AML-193 (cell line): Measurements from ENCODE around the gene LRRC10B.
"Not testable (repeated sequence)": the region's sequence is repeated elsewhere in the genome, so short reads cannot be mapped to it uniquely, and the experiment has no call there.

Experiments
- DNase-seq, 2 experiments: peaks; one replicate each; lab custom pipeline; 2025; lab: John Stamatoyannopoulos, UW

LRRC10B gene

DNA sequence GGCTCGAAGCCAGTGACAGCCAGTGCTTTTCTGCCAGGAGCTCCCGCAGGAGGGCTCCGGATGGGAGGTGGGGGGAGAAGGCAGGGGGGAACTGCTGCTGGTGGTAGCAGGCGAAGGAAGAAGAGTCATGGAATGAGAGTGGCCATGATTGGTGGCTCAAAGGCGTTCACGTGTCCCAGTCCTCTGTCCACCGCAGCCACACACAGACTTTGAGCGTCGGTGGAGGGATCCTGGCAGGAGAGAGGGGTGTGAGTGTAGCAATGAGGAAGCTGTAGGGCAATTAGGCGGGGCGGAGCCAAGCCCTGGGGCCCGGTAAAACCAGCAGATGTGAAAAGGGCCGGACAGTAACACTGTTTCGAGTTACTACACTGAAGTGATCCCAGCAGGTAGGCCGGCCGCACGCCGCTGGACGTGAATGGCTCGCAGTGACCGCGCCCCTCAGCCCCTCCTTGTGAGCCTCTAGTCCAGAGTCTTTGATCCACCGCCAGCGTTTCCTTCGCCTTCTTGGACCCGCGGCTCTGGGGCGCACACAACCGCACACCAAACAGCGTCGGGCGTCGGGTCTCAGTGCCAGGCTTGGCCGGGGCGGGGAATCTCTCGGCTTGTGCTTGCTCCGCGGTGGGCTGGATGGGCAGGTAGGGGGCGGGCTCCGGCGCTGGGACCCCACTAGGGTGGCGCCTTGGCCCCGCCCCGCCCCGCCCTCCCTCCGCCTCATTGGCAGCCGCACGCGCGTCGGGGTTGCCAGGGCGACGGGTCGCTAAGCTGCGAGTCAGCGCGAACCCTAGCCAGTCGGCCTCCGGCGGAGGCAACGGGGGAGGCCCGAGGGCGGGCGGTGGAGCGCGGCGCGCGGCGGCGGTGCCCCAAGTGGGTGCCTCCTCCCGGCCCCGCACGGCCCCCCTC is at the start of gene LRRC10B:
LRRC10B (plus strand) TSS at position 788 of the 900 bp plus-strand sequence. CDS start 250 bp downstream, outside the sequence.
- no peak for DNase-seq

- DNase-seq = no peak
These were observed 48.1 kb upstream of the LRRC10B start for GRCh38 chr11:61460474-61460881.

- DNase-seq = no peak
These were observed 47.6 kb upstream of the LRRC10B start for GRCh38 chr11:61460986-61461385.

- DNase-seq = not testable (repeated sequence)
These were observed 40.9 kb upstream of the LRRC10B start for GRCh38 chr11:61467602-61468001.

DNA sequence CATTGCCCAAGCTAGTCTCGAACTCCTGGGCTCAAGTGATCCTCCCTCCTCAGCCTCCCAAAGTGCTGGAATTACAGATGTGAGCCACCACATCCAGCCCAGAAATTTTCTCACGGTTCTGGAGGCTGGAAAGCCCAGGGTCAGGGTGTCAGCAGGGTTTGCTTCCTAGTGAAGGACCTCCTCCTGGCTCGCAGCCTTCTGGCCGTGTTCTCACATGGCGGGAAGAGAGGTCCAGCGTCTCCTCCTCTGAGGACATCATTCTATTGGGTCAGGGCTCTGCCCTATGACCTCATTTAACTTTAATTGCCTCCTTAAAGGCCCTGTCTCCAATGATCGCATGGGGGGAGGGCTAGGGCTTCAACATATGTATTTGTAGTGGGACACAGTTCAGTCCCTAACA is 40.5 kb upstream of the LRRC10B start:
- DNase-seq = no peak

GRCh38 chr11:61472282-61472681 is 36.3 kb upstream of the LRRC10B start:
- no peak for DNase-seq

DNA sequence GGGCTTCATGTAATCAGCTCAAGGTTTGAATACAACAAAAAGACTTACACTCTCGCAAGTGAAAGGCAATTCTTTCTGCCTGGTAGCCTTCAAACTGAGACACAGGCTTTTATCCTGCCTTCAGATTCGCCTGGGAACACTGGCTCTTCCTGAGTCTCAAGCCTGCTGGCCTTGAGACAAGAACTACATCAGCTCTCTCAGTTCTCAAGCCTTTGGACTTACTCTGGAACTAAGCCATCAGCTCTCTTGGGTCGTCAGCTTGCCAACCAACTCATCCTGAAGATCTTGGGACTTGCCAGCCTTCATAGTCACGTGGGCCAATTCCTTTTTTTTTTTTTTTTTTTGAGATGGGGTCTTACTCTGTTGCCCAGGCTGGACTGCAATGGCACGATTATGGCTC is 35.7 kb upstream of the LRRC10B start:
- no peak for DNase-seq

- DNase-seq = no peak
These were observed 35.1 kb upstream of the LRRC10B start for GRCh38 chr11:61473370-61474012.

- no peak for DNase-seq
These were observed 34.4 kb upstream of the LRRC10B start for GRCh38 chr11:61474013-61474643.

DNA sequence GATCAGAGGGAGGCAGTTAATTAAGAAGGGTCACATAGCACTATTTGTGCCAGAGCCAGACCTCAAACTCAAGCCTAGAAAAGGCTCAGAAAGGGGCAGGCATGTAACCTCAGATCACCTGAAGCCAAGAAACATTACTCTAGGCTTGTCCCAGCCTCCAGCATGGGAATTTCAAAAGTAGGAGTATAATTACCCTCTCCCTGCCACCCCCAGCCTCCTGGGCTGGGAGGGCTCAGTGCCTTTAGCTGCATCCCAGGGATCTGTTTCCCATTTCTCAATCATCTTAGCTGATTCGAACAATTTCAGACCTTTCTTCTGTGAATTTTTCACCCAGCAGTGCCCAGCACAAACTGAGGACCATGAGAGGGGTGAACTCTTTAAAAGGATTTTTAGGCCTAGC is 33.1 kb upstream of the LRRC10B start:
- DNase-seq = no peak

DNA sequence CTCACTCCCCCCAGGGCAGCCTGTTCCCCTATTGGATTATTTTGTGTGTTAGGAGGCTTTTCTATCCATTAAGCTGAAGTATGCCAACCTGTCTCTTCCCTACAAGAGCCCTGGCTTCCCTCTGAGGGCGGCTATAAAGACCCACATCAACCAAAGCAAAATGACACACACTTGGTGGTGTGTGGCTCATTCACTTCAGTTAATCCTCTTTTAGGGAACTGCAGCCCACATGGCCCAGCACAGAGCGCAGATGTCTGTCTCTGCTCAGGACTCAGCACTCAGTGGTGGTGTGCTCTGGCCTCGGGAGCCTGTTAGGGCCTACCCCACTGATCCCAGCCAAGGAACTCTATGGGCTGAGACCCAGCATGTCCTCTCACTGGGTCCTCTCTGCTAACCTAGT is 32.2 kb upstream of the LRRC10B start:
- DNase-seq = no peak

GRCh38 chr11:61477126-61477525 is 31.4 kb upstream of the LRRC10B start:
- no peak for DNase-seq

DNA sequence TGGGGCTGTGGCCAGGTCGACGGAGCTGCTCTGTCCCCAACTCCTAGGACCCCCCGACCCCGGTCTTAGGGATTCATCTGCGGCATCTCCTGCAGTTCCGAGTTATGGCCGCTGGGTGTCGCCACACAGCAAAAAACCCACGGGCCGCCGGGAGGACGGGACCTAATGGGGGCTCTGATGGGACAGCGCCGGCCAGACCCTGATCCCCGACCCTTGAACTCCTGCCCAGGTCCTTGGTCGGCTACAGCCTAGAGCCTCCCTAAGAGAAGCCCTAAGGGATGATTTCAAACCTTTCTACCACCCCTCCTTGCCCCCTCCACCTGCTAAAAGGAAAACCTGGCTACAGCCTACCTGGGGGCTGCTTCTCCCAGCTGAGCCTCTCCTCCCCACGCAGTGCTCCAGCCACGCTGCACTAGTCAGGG is 30.8 kb upstream of the LRRC10B start:
- peak in 1 of 2 experiments; percentile 9 for DNase-seq

DNA sequence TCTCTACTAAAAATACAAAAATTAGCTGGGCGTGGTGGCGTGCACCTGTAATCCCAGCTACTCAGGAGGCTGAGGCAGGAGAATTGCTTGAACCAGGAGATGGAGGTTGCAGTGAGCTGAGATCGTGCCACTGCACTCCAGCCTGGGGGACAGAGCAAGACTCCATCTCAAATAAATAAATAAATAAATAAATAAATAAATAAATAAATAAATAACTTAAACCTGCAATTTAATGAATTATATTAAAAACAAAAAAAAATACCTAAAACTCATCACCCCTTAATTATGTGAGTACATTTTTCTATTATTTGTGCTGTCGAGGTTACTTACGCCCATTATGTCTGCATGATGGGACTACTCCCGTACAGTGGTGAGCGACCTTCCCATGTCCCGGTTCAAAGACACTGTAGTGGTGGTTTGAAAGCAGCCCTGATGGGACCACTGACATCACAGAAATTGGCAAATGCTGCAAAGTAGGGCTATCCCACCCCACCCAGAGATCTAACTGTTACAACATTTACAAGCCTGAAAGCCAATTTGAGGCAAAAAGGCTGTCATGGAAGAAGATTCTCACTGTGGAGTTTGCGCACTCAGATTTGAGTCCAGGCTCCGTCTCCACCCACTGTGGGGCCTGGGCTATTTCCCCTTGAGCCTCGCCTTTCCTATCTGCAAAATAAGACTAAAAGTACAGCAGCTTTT is 29.0 kb upstream of the LRRC10B start:
- DNase-seq = not testable (repeated sequence)

DNA sequence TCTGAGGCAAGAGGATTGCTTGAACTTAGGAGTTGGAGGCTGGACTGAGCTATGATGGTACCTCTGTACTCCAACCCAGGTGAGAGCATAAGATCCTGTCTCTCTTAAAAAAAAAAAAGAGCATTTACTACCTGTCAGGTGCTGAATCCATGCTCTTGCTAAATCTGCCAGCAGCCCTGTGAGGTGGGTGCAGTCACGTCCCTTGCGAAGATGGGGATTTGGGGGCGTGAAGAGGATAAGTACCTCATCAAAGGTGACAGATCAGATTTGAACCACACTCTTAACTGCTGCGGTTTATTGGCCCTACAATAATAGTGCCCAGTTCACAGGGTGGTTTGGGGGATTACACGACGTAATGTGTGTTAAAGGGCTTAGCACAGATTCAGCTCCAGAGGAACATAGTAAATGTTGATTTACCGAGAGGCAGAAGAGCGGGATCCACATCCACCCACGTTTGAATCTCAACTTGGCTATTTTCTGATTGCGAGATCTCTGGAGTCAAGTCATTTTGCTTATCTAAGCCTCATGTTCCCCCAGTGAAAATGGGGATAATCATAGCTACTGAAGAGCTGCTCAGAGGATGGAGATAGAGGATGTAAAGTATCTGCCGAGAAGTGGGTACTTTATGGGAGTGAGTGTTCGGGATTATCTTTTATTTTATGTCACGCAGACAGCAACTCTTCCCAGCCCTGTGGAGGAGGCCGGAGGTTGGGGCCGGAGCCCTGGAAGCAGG is 28.1 kb upstream of the LRRC10B start:
- DNase-seq = no peak

DNA sequence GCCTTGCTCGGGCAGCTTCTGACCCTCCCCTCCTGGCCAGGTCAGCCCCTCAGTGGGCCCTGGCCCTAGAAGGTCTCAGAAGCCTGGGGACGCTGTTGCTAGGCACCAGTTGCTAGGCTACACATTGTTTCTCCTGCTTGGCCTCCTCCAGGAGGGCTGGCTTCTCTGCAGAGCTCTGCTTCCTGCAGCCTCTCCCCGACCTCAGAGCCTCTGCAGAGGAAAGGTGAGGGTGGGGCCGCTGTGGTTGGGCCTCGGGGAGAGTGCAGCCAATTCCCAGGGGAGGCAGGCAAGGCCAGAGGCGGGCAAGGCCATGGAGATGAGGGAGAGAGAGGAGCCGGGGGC is 27.6 kb upstream of the LRRC10B start:
- DNase-seq = no peak

DNA sequence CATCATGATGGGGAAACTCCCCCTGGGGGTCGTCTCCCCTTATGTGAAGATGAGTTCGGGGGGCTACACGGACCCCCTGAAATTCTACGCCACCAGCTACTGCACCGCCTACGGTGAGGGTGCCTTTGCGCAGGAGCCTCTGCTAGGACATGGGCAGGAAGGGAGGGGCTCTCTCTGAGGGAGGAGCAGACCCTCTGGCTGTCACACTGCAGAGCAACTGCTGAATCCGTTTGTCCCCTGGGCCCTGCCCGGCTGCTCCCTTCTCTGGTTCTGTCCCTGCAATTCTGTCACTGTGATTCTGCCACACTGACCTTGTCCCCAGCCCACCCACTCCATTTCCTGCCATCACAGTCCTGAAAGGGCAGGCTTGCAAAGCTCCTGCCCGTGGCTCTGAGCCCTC is 26.7 kb upstream of the LRRC10B start:
- DNase-seq = no peak

GRCh38 chr11:61482513-61482912 is 26.0 kb upstream of the LRRC10B start:
- DNase-seq = no peak

- no peak for DNase-seq
These were observed 24.0 kb upstream of the LRRC10B start for GRCh38 chr11:61484541-61484940.

DNA sequence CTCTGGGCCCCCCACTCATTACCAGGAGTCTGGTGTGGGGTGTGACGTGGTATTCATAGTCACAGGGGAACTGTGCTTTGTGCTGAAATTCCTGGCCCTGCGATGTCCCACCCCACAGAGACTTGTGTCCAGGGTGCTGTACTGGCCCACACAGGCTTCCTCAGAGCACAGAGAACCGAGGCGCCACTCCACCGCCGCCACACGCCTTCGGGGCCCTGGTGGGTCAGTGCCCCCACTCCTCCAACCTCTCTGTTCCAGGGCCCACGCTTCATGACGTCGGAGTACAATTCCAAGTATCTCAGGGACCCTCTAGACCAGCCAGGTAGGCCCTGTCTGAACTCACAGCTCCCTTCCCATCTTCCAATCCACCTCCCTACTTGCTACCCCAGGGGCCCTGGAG is 23.5 kb upstream of the LRRC10B start:
- no peak for DNase-seq

DNA sequence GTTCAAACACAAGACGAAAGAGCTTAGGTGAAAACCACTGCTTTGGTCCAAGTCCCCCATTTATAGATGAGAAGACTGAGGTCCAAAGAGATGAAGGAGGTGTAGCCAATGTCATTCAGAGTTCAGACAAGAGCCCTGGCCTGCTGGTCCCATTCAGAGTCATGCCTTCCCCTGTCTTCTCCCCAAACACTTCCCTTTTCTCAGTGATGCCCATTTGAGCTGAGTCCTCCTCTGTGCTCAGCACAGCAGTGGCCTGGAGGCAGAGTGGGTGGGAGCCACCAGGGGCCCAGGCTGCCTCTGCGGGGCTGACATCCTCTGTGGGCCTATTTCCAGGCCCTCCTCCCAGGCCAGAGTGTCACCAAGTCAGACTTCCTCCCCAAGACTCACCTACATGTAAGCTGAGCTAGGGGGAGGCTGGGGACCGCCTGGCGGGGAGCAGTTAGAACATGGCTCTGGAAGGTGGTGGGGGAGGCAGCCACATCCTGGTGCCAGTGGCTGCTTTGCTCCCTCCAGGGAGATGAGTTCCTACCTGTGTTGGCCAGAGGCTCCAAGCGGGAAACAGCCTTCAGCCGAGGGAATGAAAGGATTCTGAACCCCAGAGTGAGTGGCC is 22.4 kb upstream of the LRRC10B start:
- no peak for DNase-seq
